NCI-H128 (cell line): ENCODE data around the gene MRPS2.

Experiments
- DNase-seq: peaks from one replicate; lab custom pipeline; 2025; ENCODE audit not compliant: unreplicated experiment; lab: John Stamatoyannopoulos, UW

MRPS2 gene

DNA sequence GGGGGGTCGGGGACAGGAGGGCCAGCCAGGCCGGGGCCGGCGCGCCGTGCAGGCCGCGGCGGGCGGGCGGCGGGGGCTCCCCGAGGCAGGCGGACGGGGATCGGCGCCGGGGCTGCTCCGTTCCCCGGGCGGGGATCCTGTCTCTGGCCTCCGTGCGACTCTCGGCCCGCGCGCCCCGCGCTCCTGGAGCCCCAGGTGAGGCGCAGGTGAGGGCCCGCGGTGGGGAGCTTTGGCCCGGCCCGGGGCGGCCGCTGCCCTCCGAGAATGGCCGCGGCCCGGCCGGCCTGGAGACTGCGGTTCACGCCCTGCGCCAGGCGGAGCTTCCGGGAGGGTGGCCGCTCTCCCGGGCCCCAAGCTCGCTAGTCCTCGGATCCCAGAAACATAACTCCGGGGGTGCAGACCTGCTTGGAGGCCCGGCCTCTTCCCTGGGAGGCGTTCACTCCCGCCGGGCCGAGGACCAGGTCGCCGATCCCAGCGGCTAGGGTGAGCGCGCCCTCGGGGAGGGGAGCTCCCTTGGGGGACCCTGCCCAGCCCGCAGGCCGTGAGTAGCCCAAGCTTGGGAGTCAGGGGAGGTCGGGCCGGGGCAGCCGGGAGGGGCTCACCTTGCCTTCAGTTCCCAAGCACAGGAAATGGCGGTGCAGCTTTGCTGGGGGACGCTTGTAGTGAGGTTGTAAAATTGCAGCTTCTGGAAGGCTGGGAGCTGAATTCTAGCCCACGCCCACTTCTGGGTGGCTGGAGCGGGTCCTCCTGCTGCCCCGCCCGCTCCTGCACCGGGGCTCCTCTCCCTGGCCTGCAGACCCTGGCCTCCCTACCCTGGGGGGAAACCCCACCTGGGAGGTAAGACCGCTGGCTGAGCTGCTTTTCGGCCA lies 20.2 kb upstream of the MRPS2 start:
- DNase-seq = no peak

DNA sequence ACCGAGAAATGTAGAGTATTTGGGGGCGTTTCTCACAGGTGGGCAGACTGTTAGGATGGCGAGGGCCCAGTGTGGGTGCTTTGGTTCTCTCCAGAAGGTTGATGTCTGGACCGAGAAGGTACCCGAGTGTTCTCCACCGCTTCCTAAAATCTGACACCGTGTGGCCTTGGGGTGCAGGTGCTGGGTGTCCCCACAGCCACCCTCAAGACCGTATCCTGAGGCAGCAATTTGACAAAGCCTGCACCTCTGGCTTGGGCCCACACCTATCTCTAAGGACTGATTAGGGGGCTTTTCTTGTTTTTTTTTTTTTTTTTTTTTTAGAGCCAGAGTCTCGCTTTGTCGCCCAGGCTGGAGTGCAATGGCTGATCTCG lies 19.6 kb upstream of the MRPS2 start:
- no peak for DNase-seq

DNA sequence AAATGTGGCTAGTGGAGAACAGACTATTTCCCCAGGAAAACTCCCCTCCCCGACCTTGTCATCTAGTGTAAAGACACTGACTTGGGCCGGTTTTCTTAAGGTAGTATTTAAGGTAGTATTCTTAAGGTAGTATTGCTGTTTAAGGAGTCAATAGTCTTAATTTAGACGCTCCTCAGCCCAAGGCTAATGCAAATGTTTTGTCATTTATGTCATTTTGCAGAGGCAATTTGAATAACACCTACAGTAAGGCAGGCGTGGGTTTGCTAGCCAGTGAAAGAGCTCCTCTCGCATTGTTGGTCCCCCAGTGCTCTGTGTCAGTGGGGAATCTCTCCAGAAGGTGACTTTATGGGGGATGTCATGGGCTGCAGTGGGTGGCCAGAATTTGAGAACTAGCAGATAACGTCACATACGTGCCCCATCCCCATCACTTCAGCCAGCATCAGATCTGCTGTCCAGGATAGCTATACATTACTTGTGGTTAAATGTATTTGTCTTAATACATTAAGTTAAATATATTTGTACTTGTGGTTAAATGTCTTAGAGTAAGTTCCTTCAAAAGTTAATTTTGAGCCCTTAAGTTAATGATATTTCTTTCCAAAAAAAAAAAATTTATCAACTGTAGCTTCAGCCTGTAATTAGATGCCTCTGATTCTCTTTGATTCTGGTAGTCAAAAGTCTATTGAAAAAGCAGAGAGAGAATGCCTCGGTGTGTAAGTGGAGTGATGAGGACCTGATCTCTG lies 18.3 kb upstream of the MRPS2 start:
- no peak for DNase-seq

DNA sequence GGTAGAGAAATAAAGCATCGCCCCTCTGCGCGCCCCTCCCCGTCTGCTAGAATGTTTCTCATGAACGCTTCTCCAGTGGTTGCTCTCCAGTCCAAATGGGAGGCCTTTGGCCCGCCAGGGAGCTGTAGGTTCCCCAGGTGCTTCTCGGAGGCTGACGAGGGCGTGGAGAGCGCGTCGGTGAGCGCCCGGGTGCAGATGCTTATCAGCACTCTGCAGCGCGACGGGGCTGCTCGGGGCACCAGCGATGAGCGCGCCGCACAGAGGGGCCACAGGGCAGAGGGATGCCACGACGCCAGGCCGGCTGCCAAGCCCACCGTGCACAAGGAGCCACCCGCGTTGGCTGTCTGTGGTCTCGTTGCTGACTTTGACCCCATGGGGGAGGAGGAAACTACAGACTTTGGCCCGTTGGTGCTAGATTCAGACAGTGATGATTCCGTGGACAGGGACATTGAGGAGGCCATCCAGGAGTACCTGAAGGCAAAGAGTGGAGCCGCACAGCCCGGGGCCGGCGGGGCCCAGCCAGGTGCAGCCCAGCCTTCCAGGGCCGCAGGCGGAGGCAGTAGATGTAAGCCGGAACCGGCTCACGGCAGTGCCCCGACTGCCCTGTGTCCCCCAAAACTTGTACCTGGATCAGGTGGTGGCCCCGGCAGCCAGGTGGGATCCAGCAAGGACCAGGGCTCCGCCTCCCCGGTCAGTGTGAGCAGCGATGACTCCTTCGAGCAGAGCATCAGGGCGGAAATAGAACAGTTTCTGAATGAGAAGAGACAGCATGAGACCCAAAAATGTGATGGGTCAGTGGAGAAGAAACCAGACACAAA lies 15.8 kb upstream of the MRPS2 start:
- no peak for DNase-seq

- DNase-seq = no peak
These were observed 15.1 kb upstream of the MRPS2 start for GRCh38 chr9:135485385-135485784.

DNA sequence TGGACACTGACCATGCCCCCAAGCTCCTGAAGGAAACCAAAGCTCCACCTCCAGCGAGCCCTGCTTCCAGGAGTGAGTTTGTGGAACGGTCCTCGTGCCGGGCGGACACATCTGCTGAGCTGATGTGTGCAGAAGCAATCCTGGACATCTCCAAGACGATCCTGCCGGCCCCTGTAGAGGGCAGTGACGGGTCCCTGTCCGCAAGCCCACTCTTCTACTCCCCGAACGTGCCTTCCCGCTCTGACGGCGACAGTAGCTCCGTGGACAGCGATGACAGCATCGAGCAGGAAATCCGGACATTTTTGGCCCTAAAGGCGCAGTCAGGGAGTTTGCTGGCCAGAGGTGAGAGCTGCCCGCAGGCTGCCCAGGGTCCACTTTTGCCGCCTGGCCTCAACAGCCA lies 14.7 kb upstream of the MRPS2 start:
- DNase-seq = no peak

GRCh38 chr9:135486267-135487065 lies 14.0 kb upstream of the MRPS2 start:
- DNase-seq = no peak

DNA sequence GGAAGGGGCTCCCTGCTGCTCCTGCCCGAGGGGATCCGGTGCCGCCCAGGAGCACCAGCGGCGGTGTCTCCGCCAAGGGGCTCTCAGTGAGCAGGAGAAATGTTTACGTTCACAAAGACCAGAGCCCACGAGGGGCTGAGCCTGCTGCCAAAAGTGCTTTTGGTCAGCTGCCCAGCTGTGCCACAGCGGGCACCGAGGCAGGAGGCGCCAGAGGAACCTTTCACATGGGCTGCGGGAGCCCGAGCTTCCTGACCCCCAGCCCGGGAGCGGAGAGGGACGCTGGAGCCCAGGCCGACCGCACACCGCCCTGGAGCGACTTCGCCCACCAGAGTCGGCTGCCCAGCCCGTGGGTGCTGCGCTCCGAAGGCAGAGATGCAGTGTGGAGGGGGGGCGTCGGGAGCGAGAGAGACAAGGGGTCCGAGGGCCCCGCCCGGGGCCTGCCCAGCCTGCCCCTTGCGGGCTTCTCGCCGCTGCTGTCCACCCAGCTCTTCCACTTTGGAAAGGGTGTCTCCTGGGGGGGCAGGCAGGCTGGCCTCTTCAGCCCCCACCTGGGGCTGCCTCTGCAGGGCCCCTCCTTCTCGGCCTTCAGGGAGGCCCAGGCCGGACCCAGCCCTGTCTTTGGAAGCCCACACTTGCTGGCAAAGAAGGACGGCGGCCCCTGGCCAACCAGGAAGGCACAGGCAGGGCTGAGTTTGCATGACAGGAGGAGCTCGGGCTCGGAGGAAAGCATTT lies 13.0 kb upstream of the MRPS2 start:
- DNase-seq = no peak

GRCh38 chr9:135488013-135488330 lies 12.5 kb upstream of the MRPS2 start:
- no peak for DNase-seq

DNA sequence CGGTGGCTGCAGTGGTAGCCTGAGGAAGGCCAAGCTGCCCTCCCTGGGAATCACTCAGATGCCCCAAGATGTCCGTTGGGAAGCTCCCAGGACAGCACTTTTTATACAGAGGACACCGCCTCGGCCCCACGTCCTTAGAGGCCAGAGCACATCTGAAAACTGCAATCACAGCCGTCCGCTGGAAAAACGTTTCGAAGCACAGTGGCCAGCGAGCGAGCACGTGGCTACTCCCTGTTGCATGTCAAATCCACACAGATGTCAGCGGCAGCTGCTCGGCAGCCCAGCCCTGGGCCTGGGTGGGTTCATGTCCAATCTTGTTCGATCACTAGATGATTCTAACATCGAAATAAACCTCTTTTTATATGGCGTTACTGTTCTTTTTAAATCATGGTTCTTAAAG lies 12.0 kb upstream of the MRPS2 start:
- no peak for DNase-seq

GRCh38 chr9:135489188-135489906 lies 11.1 kb upstream of the MRPS2 start:
- no peak for DNase-seq

- DNase-seq = no peak
These were observed 10.2 kb upstream of the MRPS2 start for GRCh38 chr9:135490166-135490870.

- no peak for DNase-seq
These were observed 9.5 kb upstream of the MRPS2 start for GRCh38 chr9:135490980-135491464.

DNA sequence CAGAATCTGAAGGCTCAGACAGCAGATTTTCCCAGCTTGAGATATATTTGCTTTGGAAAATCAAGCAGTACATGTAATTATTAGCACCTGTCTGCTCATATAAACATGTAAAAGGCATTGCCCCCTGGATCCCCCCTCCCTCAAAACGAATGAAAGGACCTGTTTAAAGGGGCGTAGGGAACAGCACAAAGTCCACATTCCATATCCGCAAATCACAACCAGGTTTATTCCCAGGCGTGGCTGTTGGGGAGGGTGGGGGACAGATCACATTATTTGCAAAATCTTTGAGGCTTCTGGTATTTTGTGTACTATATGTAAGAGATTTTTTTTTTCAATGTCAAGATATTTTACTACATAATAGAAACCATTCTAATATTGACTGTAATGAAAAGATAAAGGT lies 8.7 kb upstream of the MRPS2 start:
- no peak for DNase-seq

- no peak for DNase-seq
These were observed 7.4 kb upstream of the MRPS2 start for GRCh38 chr9:135492886-135493669.

DNA sequence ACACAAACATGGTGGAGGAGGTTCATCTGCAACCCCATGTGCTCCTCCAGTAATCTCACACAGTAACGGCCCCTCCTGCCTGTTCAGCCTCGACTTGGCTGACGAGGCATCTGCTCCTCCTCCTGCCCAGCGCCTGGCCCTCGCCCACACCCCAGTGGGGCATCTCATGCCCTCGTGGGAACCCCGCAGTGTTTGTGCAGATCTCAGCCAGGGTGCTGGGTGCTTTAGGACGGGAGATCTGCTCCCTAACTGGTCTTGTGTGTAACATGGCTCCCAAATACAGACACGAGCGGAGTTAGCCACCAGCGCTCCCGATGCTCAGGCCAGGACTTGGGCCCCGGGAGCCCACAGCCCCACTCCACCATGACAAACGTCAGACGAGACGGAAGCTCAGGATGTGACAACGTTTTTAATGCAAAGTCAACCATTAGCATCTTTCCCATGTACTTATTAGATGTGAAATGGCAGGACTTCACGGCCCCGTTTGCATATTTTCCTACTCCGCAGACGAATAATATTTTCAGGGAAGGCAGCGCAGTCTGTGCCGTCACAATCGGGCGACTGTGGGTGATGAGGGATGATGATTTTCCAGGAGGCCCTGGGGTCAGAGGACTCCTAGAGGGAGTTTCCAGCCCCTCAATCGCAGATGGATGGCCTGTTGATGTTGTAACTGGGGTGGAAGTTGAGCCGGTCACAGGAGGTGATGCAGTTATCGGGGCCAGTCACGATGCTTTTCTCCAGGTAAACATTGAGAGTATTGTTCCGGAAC lies 5.5 kb upstream of the MRPS2 start:
- no peak for DNase-seq

- no peak for DNase-seq
These were observed 1.9 kb upstream of the MRPS2 start for GRCh38 chr9:135498381-135499126.
